H1 (cell line): ENCODE data around the gene MEF2C. TPM values are rescaled to one million over a fixed set of nuclear protein-coding genes. Genes with fewer than 3 reads are reported as not detected.

Experiments
- CTCF ChIA-PET: fragments of 300-600 bp; sonication (Branson Sonifier 250); formaldehyde crosslinking; loops from one replicate; lab custom pipeline; 2021; ENCODE audit not compliant: partially characterized antibody; lab: Charles Lee
- POLR2A ChIA-PET: fragments of 300-600 bp; sonication (Branson Sonifier 250); formaldehyde crosslinking; loops from one replicate; lab custom pipeline; 2021; ENCODE audit warnings: inconsistent platforms; ENCODE audit not compliant: partially characterized antibody; lab: Charles Lee
- DNase-seq, 2 experiments: peaks; one replicate each; pipeline versions ENCODE4 v3.0.0 to v3.0.0-alpha.2; 2010 to 2022; ENCODE audit warnings: low spot score in 2 of 2, low read depth in 1 of 2, mixed read lengths in 1 of 2
- FAIRE-seq: peaks from 2 replicates; lab custom pipeline; 2011; peaks lifted over from hg19 to GRCh38; lab: Jason Lieb, UNC
- H2AFZ ChIP-seq: 2 replicates; pipeline ENCODE4 v1.8.1; 2012; ENCODE audit warnings: low read length, inconsistent platforms
- H2AK5ac ChIP-seq: 2 replicates; pipeline ENCODE4 v1.6.1; 2013; ENCODE audit warnings: low read depth, low read length
- H2BK120ac ChIP-seq: replicated peaks from 2 replicates; pipeline ENCODE3; 2013; ENCODE audit warnings: low read depth, low read length, inconsistent platforms
- H2BK12ac ChIP-seq: 2 replicates; pipeline ENCODE4 v1.6.1; 2013; ENCODE audit warnings: low read depth, low read length
- H2BK15ac ChIP-seq: 2 replicates; pipeline ENCODE4 v1.6.1; 2013; ENCODE audit warnings: low read length
- H2BK20ac ChIP-seq: 2 replicates; pipeline ENCODE4 v1.6.1; 2013; ENCODE audit warnings: low read length
- H2BK5ac ChIP-seq: 2 replicates; pipeline ENCODE4 v1.6.1; 2013; ENCODE audit warnings: low read depth, low read length
- H3K14ac ChIP-seq: 2 replicates; pipeline ENCODE4 v1.6.1; 2013; ENCODE audit warnings: inconsistent platforms; ENCODE audit not compliant: insufficient read length
- H3K18ac ChIP-seq: 2 replicates; pipeline ENCODE4 v1.6.1; 2013; ENCODE audit warnings: low read length; ENCODE audit errors: extremely low read depth
- H3K23ac ChIP-seq: 2 replicates; pipeline ENCODE4 v1.6.1; 2013; ENCODE audit warnings: inconsistent platforms; ENCODE audit not compliant: insufficient read length
- H3K23me2 ChIP-seq: 2 replicates; pipeline ENCODE4 v1.6.1; 2013; ENCODE audit warnings: low read depth, low read length
- H3K27ac ChIP-seq: 2 replicates; pipeline ENCODE4 v1.6.1; 2011; ENCODE audit warnings: low read depth, low read length, inconsistent platforms
- H3K27me3 ChIP-seq, 4 experiments: replicated peaks in 1 of 4; 1 replicate in 1 of 4; 2 replicates in 3 of 4; pipeline versions ENCODE4 v1.6.1 to v1.8.1; 2011 to 2013; ENCODE audit warnings: low read length in 3 of 4, mild to moderate bottlenecking in 3 of 4, inconsistent platforms in 2 of 4, mixed read lengths in 2 of 4, moderate library complexity in 1 of 4; ENCODE audit not compliant: control insufficient read depth in 3 of 4, insufficient read depth in 3 of 4; ENCODE audit errors: extremely low read depth in 1 of 4
- H3K36me3 ChIP-seq, 4 experiments: 2 replicates each; pipeline versions ENCODE4 v1.6.1 to v1.8.1; 2011 to 2013; ENCODE audit warnings: mild to moderate bottlenecking in 4 of 4, low read length in 3 of 4, moderate library complexity in 2 of 4, control low read depth in 1 of 4, inconsistent platforms in 1 of 4; ENCODE audit not compliant: insufficient read depth in 4 of 4, control insufficient read depth in 2 of 4
- H3K4ac ChIP-seq: replicated peaks from 2 replicates; pipeline ENCODE3; 2013; ENCODE audit warnings: low read length, low read depth, mixed read lengths, inconsistent platforms; ENCODE audit not compliant: insufficient read length
- H3K4me1 ChIP-seq, 4 experiments: replicated peaks in 1 of 4; 1 replicate in 1 of 4; 2 replicates in 3 of 4; pipeline versions ENCODE4 v1.6.1 to v1.8.1; 2011 to 2013; ENCODE audit warnings: low read length in 3 of 4, inconsistent platforms in 2 of 4, mixed read lengths in 1 of 4; ENCODE audit not compliant: insufficient read depth in 4 of 4, control insufficient read depth in 3 of 4
- H3K4me2 ChIP-seq, 2 experiments: 2 replicates each; pipeline versions ENCODE4 v1.6.1 to v1.8.1; 2011 to 2013; ENCODE audit warnings: low read depth in 2 of 2, low read length in 2 of 2, control low read depth in 1 of 2, inconsistent platforms in 1 of 2, mild to moderate bottlenecking in 1 of 2; ENCODE audit not compliant: insufficient read depth in 1 of 2
- H3K4me3 ChIP-seq, 4 experiments: fragments of 200-600, 300-600 bp in 1 of 4; sonication (generic), shearing (Covaris generic), sonication (Bioruptor Twin) in 1 of 4; 2 replicates each; pipeline versions ENCODE4 v1.5.1 to v1.8.1; 2011 to 2016; ENCODE audit warnings: low read length in 4 of 4, low read depth in 3 of 4, control low read depth in 2 of 4, inconsistent platforms in 2 of 4, mild to moderate bottlenecking in 2 of 4, mixed read lengths in 1 of 4, moderate library complexity in 1 of 4; ENCODE audit not compliant: insufficient read depth in 2 of 4; ENCODE audit errors: extremely low read depth in 1 of 4
- H3K56ac ChIP-seq: replicated peaks from 2 replicates; pipeline ENCODE3; 2013; ENCODE audit warnings: low read depth, mild to moderate bottlenecking, mixed read lengths, low read length, inconsistent platforms; ENCODE audit not compliant: insufficient read length
- H3K79me1 ChIP-seq: 2 replicates; pipeline ENCODE4 v1.6.1; 2013; ENCODE audit warnings: low read depth, low read length, control low read depth
- H3K79me2 ChIP-seq, 2 experiments: 2 replicates each; pipeline versions ENCODE4 v1.6.1 to v1.8.1; 2012 to 2013; ENCODE audit warnings: low read length in 2 of 2, mild to moderate bottlenecking in 2 of 2, inconsistent platforms in 1 of 2; ENCODE audit not compliant: insufficient read depth in 2 of 2, control insufficient read depth in 1 of 2
- H3K9ac ChIP-seq, 4 experiments: replicated peaks in 1 of 4; 1 replicate in 1 of 4; 2 replicates in 3 of 4; pipeline versions ENCODE4 v1.6.1 to v1.8.1; 2011 to 2013; ENCODE audit warnings: low read depth in 3 of 4, low read length in 3 of 4, control low read depth in 2 of 4, mild to moderate bottlenecking in 2 of 4, moderate library complexity in 2 of 4, inconsistent platforms in 1 of 4; ENCODE audit errors: extremely low read depth in 1 of 4
- H3K9me3 ChIP-seq, 2 experiments: 2 replicates each; pipeline versions ENCODE4 v1.6.1 to v1.8.1; 2012 to 2013; ENCODE audit warnings: mild to moderate bottlenecking in 2 of 2, moderate library complexity in 2 of 2, control low read depth in 1 of 2, inconsistent platforms in 1 of 2, low read depth in 1 of 2, low read length in 1 of 2, mixed read lengths in 1 of 2; ENCODE audit not compliant: insufficient read depth in 2 of 2
- H4K20me1 ChIP-seq, 2 experiments: replicated peaks in 1 of 2; 2 replicates each; pipeline versions ENCODE3 to v1.8.1; 2011 to 2013; ENCODE audit warnings: inconsistent platforms in 2 of 2, low read length in 2 of 2, mild to moderate bottlenecking in 1 of 2; ENCODE audit not compliant: insufficient read depth in 2 of 2, control insufficient read depth in 1 of 2
- H4K5ac ChIP-seq: 2 replicates; pipeline ENCODE4 v1.6.1; 2013; ENCODE audit warnings: low read length, low read depth, mixed read lengths, inconsistent platforms; ENCODE audit not compliant: insufficient read length
- H4K8ac ChIP-seq: 2 replicates; pipeline ENCODE4 v1.8.0; 2013; ENCODE audit warnings: mild to moderate bottlenecking, moderate library complexity, low read length, inconsistent platforms; ENCODE audit not compliant: insufficient read depth; ENCODE audit errors: extremely low read depth
- H4K91ac ChIP-seq: replicated peaks from 2 replicates; pipeline ENCODE3; 2013; ENCODE audit warnings: low read length, mixed read lengths, inconsistent platforms; ENCODE audit not compliant: insufficient read length
- BACH1 ChIP-seq: IDR thresholded peaks from 2 replicates; pipeline ENCODE4 v1.6.1; 2012; ENCODE audit warnings: low read length, improper control_type of control experiment
- CBX8 ChIP-seq: fragments of 300-800, 300-1000 bp; sonication (generic); IDR thresholded peaks from 2 replicates; pipeline ENCODE4 v1.7.1; 2016; ENCODE audit warnings: low read depth, low read length, borderline replicate concordance
- CEBPB ChIP-seq: IDR thresholded peaks from 2 replicates; pipeline ENCODE4 v1.6.1; 2012; ENCODE audit warnings: low read depth, low read length
- EGR1 ChIP-seq: IDR thresholded peaks from 2 replicates; pipeline ENCODE4 v1.6.1; 2011; ENCODE audit warnings: low read depth, low read length, borderline replicate concordance
- EP300 ChIP-seq, 2 experiments: IDR thresholded peaks; 1 replicate in 1 of 2; 2 replicates in 1 of 2; pipeline ENCODE4 v1.6.1; 2011 to 2012; ENCODE audit warnings: low read depth in 2 of 2, low read length in 2 of 2, mild to moderate bottlenecking in 2 of 2, borderline replicate concordance in 1 of 2, inconsistent platforms in 1 of 2, moderate library complexity in 1 of 2
- EZH2 ChIP-seq: fragments of 200-600 bp; sonication (generic); IDR thresholded peaks from 2 replicates; pipeline ENCODE4 v1.7.1; 2012; ENCODE audit warnings: low read depth, mild to moderate bottlenecking, moderate library complexity, low read length, inconsistent platforms; ENCODE audit not compliant: severe bottlenecking
- KDM1A ChIP-seq: fragments of 200-600, 300-600 bp; sonication (generic); IDR thresholded peaks from 2 replicates; pipeline ENCODE4 v1.7.1; 2016; ENCODE audit warnings: mild to moderate bottlenecking, low read length, borderline replicate concordance
- NRF1 ChIP-seq: IDR thresholded peaks from 2 replicates; pipeline ENCODE4 v1.6.1; 2011; ENCODE audit warnings: mild to moderate bottlenecking, low read depth, low read length, improper control_type of control experiment
- RFX5 ChIP-seq: IDR thresholded peaks from 2 replicates; pipeline ENCODE4 v1.6.1; 2011; ENCODE audit warnings: low read depth, low read length, improper control_type of control experiment, borderline replicate concordance
- SAP30 ChIP-seq: fragments of 300-600 bp; sonication (generic); IDR thresholded peaks from 2 replicates; pipeline ENCODE4 v1.7.1; 2012; ENCODE audit warnings: low read length, moderate library complexity, mild to moderate bottlenecking, inconsistent platforms; ENCODE audit not compliant: insufficient read depth, insufficient replicate concordance
- SIX5 ChIP-seq: IDR thresholded peaks from 2 replicates; pipeline ENCODE4 v1.6.1; 2011; ENCODE audit warnings: mild to moderate bottlenecking, low read depth, low read length
- SP4 ChIP-seq: IDR thresholded peaks from 2 replicates; pipeline ENCODE4 v1.6.1; 2012; ENCODE audit warnings: low read length, inconsistent platforms
- TAF1 ChIP-seq: IDR thresholded peaks from 2 replicates; pipeline ENCODE4 v1.6.1; 2011; ENCODE audit warnings: mild to moderate bottlenecking, low read depth, low read length
- TBP ChIP-seq: IDR thresholded peaks from 2 replicates; pipeline ENCODE4 v1.6.1; 2011; ENCODE audit warnings: low read depth, low read length, improper control_type of control experiment
- YY1 ChIP-seq: IDR thresholded peaks from 2 replicates; pipeline ENCODE4 v1.6.1; 2011; ENCODE audit warnings: low read depth, mild to moderate bottlenecking, low read length
- ZNF274 ChIP-seq: IDR thresholded peaks from 2 replicates; pipeline ENCODE4 v1.7.0; 2012; ENCODE audit warnings: low read length, borderline replicate concordance; ENCODE audit errors: extremely low read depth
- WGBS, 2 experiments: shearing (Covaris generic) in 1 of 2; methylation state at CpG; one replicate each; pipeline versions ENCODE4 v1.1.6 to v1.1.7; 2013 to 2015; ENCODE audit warnings: low lambda C conversion rate in 2 of 2, mixed read lengths in 2 of 2, inconsistent platforms in 1 of 2, low coverage in 1 of 2, missing lambda C conversion rate in 1 of 2; ENCODE audit not compliant: insufficient replicate concordance in 2 of 2, insufficient coverage in 1 of 2, insufficient read length in 1 of 2; ENCODE audit errors: extremely low coverage in 1 of 2, missing lambda C conversion rate in 1 of 2; 5-methylcytosine and 5-hydroxymethylcytosine counted together
- polyA plus RNA-seq, 7 experiments: library from polyadenylated mRNA; depleted of rRNA in 3 of 7; stranded (reverse) in 5 of 7; unstranded in 2 of 7; fragments of >200 nt in 5 of 7; fragments of 200-250 nt in 2 of 7; gene quantifications; 1 replicate in 5 of 7; 2 replicates in 1 of 7; 4 replicates in 1 of 7; pipeline versions ENCODE4 v1.2.1 to v1.2.3, GENCODE V29; 2011 to 2013; ENCODE audit warnings: missing spikeins in 2 of 7, mixed read lengths in 2 of 7
- total RNA-seq: library from RNA; stranded (reverse); fragmentation: NEBNext Ultra II Directional; extraction: Animal tissue kit (Norgen Biotek cat#: 25700); gene quantifications from 2 replicates; pipeline ENCODE4 v1.2.1, GENCODE V29; 2021

The MEF2C gene
- total and polyA plus RNA-seq, 2 of the 8 experiments (the other 6 are each of a cell fraction or from before 2014, with no cell fraction given), result 0.59 to 0.99 TPM

DNA sequence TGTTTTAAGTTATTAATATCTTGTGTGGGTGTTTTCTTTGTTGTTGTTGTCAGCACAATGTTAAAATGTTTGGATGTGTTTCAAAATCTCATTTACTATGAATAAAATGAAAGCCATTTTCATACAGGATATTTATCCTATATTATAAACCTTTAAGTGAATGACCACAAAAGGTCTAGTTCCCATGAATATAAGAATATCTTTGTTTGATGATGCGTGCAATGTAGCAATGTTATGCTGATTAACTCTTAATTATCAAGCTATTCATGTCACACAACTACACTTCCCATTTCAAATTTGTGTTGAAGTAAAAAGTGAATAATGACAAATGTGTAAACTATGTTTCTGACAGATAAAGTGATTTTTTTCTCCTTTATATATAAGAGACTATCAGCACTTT lies 59.8 kb downstream of the MEF2C start:
- no peaks in the 10 kb centered on the region for H3K23me2 ChIP-seq
- H2BK120ac ChIP-seq, result no peak overlapping the region
- H3K23ac ChIP-seq, result no peak overlapping the region
- POLR2A ChIA-PET, result no interaction called here
- CTCF ChIA-PET, result no interaction called here
- H3K27ac ChIP-seq, result no peak overlapping the region
- no peak overlapping the region for H2BK15ac ChIP-seq
- no peaks in the 10 kb centered on the region for H3K36me3 ChIP-seq
- no peak overlapping the region for H4K91ac ChIP-seq
- H4K20me1 ChIP-seq, result no peaks in the 10 kb centered on the region
- no peak overlapping the region for H2AK5ac ChIP-seq
- no peak overlapping the region for H3K56ac ChIP-seq
- no peak overlapping the region for H4K8ac ChIP-seq
- no peak for FAIRE-seq
- DNase-seq, result no peak
- H3K14ac ChIP-seq, result no peak overlapping the region
- H3K27me3 ChIP-seq, result peaks cover 0 to 1% (median 0%) of the 10 kb centered on the region in 4 experiments; a peak in 1 of 7 replicates
- no peak overlapping the region for H2BK12ac ChIP-seq
- no peak overlapping the region for H2BK20ac ChIP-seq
- no peak overlapping the region for H3K4ac ChIP-seq
- H3K4me1 ChIP-seq, result peaks cover 0 to 7% (median 5%) of the 10 kb centered on the region in 4 experiments; a peak in 5 of 7 replicates
- TF ChIP-seq SIX5, result no peak
- TF ChIP-seq EZH2, result no peak
- TF ChIP-seq SAP30, result no peak
- no peak for TF ChIP-seq CEBPB
- TF ChIP-seq KDM1A, result no peak
- TF ChIP-seq EGR1, result no peak
- no peak for TF ChIP-seq NRF1
- no peak for TF ChIP-seq RFX5
- no peak for TF ChIP-seq BACH1
- no peak for TF ChIP-seq CBX8
- no peak for TF ChIP-seq TAF1
- TF ChIP-seq SP4, result no peak
- no peak for TF ChIP-seq EP300 (IDR thresholded peaks at IDR 0.05; ENCODE audit: borderline replicate concordance in 1 of 2, low read depth in 2 of 2, low read length in 2 of 2)
- TF ChIP-seq ZNF274, result no peak
- TF ChIP-seq TBP, result no peak
- no peak for TF ChIP-seq YY1
- no peak overlapping the region for H2BK5ac ChIP-seq
- H3K4me2 ChIP-seq, result no peak overlapping the region
- no peak overlapping the region for H3K18ac ChIP-seq
- WGBS, 2 experiments, result 97% methylated on average over 1 of the region's 1 CpG; no CpG with 5 or more reads in 1 of the 2 experiments
- H3K9me3 ChIP-seq, result no peaks in the 10 kb centered on the region
- H3K4me3 ChIP-seq, result no peak overlapping the region
- H2AFZ ChIP-seq, result no peak overlapping the region
- H4K5ac ChIP-seq, result no peak overlapping the region
- no peak overlapping the region for H3K9ac ChIP-seq
- no peaks in the 10 kb centered on the region for H3K79me2 ChIP-seq
- no peaks in the 10 kb centered on the region for H3K79me1 ChIP-seq
